HK-2 (cell line): ENCODE results near the gene ALKBH3.

Experiments used
- DNase-seq: peaks from one replicate; pipeline ENCODE4 v3.0.0-alpha.2; 2018; ENCODE audit not compliant: unreplicated experiment

The ALKBH3 gene

GRCh38 chr11:43894546-43894945, 13.9 kb downstream of the ALKBH3 start:
- DNase-seq: no peak

DNA sequence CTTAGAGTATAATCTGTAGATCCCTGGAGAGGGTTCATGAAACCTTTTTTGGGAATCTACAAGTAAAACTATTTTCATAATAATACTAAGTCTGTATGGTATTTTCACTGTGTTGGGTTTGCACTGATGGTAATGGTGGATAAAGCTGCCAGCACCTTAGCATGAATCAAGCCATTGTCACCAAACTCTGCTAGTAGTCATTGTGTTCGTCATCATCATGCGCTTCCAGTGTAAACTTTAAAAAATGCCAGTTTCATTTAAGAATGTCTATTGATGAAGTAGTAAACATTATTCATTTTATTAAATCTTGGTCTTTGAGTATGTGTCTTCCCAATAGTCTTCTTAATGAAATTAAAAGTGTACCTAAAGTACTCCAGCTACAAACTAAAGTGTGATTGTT, 15.0 kb downstream of the ALKBH3 start:
- no peak for DNase-seq

- DNase-seq: no peak
Measured at GRCh38 chr11:43898574-43898973, 17.9 kb downstream of the ALKBH3 start.

GRCh38 chr11:43899094-43899493, 18.5 kb downstream of the ALKBH3 start:
- DNase-seq: no peak

DNA sequence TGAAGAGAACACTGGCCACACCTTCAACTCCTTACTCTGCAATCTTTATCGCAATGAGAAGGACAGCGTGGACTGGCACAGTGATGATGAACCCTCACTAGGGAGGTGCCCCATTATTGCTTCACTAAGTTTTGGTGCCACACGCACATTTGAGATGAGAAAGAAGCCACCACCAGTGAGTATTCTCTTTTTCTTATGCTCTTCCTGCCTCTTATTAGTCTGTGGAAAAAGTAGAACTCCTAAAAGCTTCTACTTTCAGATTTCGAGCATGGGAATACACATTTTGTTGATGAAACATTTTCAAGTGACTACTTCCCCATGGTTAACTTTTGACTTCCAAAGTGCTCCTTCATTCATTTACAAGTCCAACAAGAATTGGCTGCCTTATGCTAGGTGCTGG, 20.9 kb downstream of the ALKBH3 start:
- no peak for DNase-seq

DNA sequence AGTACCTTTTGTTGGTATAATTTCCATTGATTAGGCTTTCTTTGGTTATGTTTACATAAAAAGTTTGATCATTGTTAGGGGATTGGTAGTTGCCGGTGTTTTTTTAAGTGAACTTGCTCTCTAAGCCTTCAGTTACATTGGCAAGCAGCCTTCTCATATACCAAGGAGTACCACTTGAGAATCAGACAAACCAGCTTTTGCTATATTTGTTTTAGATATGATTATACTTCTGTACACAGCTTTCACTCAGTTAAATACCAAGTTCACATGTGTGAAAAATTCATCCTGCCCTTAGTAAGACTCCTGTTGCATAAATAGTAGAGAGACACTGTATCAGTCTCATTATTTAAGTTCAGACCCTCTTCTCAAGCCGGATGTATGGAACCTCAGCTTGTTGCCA, 22.4 kb downstream of the ALKBH3 start:
- DNase-seq: no peak

DNA sequence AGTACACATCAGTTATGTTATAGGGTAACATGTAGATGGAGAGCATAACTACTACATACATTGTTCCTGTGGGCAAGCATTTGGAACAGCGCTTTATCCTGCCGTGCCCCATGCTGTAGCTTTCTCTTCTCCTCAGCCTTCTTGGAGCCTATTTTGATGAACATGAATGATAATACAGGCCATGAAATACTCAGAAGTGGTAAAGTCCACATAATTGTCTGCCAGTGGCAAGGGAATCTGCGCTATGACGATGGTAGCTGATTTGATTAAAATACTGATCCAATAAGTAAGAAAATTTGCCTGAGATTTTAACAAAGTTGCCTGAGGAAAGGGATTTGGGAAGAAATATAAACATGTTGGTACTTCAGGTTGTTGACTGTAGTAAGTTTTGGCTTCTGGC, 23.3 kb downstream of the ALKBH3 start:
- DNase-seq: no peak

DNA sequence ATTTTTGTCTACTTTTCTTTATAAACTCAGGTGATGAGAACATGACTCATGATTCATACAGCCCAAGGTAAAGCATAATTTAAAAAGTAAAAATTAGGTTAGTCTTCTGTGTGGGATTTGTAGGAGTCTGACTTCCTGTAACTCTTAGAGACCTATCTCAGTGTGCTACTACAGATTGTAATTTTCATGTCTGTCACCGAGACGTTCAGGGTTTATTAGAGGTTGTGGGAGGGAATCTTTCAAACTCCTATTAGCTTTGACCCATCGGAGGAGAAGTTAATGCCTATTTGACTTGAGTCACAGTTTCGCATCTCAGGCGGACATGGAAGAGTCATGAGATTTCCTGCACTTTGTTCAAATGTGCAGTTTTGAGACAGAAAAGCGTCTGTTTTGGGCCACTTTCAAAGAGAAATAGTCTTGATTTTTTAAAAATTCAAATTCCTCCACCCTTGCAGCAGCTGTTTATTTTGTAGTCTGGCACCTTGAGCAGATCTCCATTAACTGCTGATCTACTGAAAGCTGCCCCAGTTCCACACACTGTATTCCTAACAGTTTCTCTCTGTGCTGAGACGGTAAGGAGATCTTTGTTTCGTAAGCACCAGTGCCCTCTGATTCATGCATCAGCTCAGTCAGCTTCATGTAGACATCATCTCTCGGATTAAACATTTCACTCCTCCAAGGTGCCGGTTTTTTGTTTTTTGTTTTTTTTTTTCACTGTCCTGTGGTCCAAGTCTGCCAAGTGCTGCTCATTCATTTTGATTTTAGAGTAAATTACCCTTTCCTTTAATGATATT, 24.3 kb downstream of the ALKBH3 start:
- DNase-seq: no peak

GRCh38 chr11:43905813-43906241, 25.2 kb downstream of the ALKBH3 start:
- no peak for DNase-seq

DNA sequence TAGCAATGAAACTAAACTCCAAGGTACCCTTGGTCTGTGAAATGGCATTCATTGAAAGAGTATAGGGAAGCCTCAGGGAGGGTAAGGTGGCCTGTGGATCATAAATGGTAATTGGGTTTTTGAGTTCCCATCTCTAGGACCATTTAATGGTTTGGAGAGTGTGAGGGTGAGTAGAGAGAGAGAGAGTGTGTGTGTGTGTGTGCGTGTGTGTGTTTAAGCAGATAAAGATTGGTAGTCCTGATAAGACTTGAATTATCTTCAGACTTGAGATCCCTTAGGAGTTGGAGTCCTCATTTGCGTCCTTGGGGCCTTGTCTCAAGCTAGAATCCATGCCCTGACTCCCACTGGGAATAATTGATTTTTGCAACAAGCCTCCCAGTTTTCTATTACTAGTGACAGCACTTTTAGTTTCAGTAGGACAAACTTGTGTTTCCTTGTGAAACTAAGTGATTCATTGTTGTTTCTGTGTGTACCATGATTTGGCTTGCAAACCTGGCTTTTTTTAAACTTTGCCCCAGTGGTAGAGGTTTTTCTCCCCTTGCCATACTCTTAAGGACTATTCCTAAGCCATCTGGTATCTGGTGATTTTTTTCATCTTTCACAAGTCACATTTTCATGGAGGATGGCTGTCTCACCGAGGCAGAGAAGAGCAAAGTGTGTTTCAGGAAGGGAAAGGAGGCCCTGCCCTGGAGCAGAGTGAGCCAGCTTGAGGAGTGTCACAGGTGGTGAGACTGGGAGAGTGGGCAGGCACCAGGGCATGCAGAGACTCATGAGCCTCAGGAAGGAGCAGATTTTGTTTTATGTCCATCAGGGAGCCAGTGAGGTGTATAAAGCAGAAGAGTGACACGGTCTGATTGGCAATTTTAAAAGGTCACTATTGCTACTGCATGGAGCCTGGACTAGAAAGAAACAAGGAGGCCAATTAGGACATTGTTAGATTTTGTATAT, 26.7 kb downstream of the ALKBH3 start:
- DNase-seq: no peak

DNA sequence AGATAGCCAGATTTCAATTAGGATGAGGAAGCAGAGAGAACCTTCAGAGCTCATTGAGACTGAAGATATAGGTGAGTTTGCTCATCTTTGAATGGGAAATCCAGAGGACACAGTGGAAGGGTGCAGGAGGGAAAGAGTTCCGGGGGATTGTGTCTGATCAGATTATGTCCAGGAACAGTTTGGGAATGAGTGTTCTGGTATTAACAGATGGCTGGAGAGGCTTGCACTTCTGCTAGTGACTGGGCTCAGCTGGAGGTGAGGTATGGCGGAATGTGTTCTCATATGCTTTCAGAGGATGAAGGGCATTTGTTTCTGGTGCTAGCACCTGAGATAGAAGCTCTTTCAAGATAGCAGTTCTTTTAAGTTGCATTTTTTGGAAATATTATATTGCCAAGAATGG, 27.6 kb downstream of the ALKBH3 start:
- no peak for DNase-seq

- no peak for DNase-seq
Measured at GRCh38 chr11:43908683-43909082, 28.1 kb downstream of the ALKBH3 start.

- no peak for DNase-seq
Measured at GRCh38 chr11:43913829-43914380, 33.3 kb downstream of the ALKBH3 start.

- no peak for DNase-seq
Measured at GRCh38 chr11:43914466-43914865, 33.8 kb downstream of the ALKBH3 start.

- DNase-seq: no peak
Measured at GRCh38 chr11:43916621-43917020, 36.0 kb downstream of the ALKBH3 start.

DNA sequence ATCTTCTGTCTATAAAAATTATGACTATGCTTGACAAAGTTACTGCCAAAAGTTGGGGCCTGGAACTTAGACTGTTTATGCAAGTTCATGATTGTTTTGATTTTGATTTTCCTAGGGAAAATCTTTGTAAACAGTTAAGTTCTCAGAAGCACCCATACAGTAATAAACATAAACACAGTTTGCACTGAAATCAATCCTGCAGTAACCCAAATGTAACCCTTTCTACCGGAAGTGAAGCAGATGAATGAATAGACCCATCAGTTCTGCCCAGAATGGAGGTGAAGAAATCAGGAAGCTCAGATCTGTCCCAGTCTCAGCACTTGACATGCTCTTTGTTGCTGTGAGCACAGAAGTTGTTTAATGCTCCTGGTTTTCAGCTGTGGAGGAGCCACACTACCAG, 37.2 kb downstream of the ALKBH3 start:
- DNase-seq: no peak

DNA sequence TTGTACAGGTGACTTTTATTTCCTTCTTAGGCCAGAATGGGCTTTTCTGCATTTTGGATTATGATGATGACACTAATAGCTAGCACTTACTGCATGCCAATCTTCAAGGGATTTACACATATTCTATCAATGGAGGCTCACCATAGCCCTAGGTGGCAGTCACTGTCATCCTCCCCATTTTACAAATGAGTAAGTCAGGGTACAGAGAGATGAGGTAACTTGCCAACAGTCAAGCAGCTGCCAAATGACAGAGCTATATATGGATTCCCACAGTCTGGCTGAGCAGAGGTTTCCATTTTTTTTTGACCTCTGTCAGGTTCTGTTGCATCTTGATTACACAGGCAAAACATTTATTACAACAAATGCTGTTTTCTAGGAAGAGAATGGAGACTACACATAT, 38.0 kb downstream of the ALKBH3 start:
- no peak for DNase-seq

GRCh38 chr11:43919852-43920597, 39.4 kb downstream of the ALKBH3 start:
- DNase-seq: no peak

- DNase-seq: peak; percentile 57
Measured at GRCh38 chr11:43920598-43921419, 40.2 kb downstream of the ALKBH3 start.

GRCh38 chr11:43921561-43922294, 41.1 kb downstream of the ALKBH3 start:
- no peak for DNase-seq
